Activated gamma-delta T cell treated with Interleukin-2 at 50 U/mL for 16 hours (primary cell): ENCODE measurements around the gene MYOC.
"Not testable (repeated sequence)": the region's sequence is repeated elsewhere in the genome, so short reads cannot be mapped to it uniquely, and the experiment has no call there.

ENCODE experiments used
- DNase-seq: peaks from one replicate; pipeline ENCODE4 v3.0.0-alpha.2; 2020

The MYOC gene

GRCh38 chr1:171600862-171601261, 51.6 kb downstream of the MYOC start:
- DNase-seq, result no peak

- not testable (repeated sequence) for DNase-seq
Measured at GRCh38 chr1:171600310-171600709, 52.2 kb downstream of the MYOC start.

GRCh38 chr1:171597203-171597602, 55.3 kb downstream of the MYOC start:
- no peak for DNase-seq

GRCh38 chr1:171596705-171597104, 55.8 kb downstream of the MYOC start:
- no peak for DNase-seq

GRCh38 chr1:171596119-171596518, 56.4 kb downstream of the MYOC start:
- DNase-seq, result no peak

- DNase-seq, result no peak
Measured at GRCh38 chr1:171595324-171595723, 57.2 kb downstream of the MYOC start.

GRCh38 chr1:171590022-171590421, 62.5 kb downstream of the MYOC start:
- DNase-seq, result no peak

- DNase-seq, result no peak
Measured at GRCh38 chr1:171588230-171588629, 64.3 kb downstream of the MYOC start.

- DNase-seq, result no peak
Measured at GRCh38 chr1:171585715-171586114, 66.8 kb downstream of the MYOC start.
